ENCODE data around the gene WIZ. TPM values are rescaled to one million over a fixed set of nuclear protein-coding genes. Genes with fewer than 3 reads are reported as not detected.

The WIZ gene
- total RNA-seq, 1 experiment from 2014 or later, result 4.2 TPM

DNA sequence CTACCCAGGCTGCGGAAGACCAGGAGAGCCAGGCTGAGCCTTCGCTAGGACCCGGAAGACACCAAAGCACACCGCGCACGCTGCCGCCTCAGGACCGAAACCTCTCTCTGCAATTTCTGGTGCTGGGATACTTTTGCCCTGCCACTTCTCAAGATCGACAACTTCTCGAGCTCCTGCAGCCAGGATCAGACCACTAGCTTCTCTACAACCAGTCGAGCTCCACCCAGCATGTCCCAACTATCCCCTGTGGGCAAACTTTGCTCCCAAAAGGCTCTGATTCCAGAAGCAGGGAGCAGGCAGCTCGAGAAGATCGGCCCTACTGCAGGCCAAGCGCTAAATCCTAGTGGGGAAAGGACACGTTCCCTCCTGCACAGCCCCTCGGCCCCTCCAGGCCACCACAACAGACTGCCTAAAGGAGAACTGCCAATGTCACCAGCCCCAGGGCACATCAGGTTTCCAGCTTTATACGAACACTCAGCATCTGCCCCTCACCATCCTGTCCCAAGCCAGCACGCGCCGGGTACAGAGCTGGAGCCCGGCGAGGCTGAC is 71.1 kb downstream of the WIZ start:
- peak; percentile 55 for DNase-seq (ENCODE audit: low read depth)

DNA sequence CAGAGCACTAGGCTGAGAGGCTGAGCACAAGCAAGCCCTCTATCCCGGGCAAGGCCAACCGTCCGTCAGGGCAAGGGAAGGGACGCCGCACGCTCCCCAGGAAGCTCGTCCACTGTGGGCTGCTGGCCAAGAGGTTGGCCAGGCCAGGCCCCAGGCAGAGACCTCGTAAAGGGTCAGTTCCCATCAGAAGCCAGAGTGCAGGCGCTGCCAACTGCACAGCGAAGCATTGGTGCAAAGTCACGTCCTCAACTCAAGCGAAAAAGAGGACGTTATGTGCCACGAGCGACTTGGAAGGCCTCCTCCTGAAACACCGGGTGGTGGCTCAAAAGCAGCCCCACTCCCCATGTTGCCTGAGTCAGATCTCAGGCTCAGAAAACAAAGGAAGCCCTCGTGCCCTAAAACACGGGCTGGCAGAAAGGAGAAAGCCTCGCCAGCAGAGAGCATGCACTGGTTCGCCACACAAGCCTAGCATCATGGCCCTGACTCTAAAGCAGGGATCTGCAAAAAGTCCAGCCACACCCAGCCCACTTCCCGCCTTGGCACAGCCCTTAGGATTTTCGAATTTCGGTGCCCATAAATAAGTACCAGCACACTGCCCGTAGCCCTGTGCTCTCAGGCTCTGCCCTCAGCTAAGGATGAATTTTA is 74.8 kb downstream of the WIZ start:
- no peak for DNase-seq (ENCODE audit: low read depth)

DNA sequence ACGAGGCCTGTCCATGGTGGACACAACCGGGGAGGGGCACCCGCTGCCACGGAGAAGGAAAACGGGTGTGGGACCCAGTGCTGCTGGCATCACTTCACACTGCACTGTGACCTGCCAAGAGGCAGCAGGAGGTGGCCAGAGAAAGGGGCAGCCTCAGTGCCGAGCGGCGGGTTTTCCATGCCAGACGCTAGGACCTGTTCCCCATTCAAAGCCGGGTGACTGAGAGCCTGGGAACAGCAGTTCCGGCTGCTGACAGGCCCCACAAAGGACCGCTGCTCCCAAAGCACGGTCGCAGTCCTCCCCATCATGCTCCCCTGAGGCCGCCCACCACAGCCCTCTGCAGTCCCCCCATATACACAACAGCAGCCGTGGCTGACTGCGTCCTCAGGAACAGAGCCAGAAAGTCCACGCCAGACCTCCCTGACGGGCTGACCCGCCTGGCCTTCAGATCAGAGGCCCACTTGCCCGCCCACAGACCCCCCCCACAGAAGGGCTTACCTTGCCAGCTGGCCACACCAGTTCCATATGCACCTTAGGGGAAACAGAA is 75.6 kb downstream of the WIZ start:
- DNase-seq (ENCODE audit: low read depth), result no peak

DNA sequence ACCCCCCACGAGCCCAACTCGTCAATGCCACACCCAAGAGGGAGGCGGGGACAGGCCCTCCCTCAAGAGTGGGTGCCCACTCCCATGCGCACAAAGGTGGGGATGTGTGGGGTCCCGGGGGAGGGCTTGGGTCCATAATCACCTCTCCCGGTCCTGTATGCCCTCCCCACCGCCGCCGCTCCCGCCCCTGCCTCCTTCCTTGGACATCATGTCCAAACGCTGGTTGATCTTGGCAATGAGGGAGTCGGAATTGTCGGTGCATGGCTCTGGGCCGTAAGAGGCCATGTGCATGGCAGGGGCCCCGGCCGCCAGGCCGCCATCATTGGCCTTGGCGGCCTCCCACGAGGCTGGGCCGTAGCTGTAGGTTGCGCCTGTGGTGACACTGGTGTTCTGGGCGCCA is 76.1 kb downstream of the WIZ start:
- DNase-seq (ENCODE audit: low read depth), result no peak

GRCh38 chr19:15372891-15373301 is 76.9 kb downstream of the WIZ start:
- DNase-seq (ENCODE audit: low read depth), result no peak

- no peak for DNase-seq (ENCODE audit: low read depth)
Measured at GRCh38 chr19:15372470-15372869, 77.3 kb downstream of the WIZ start.

- DNase-seq (ENCODE audit: low read depth), result no peak
Measured at GRCh38 chr19:15371786-15372380, 77.9 kb downstream of the WIZ start.

GRCh38 chr19:15371119-15371518 is 78.6 kb downstream of the WIZ start:
- no peak for DNase-seq (ENCODE audit: low read depth)

Other genes with a start within 250 kb of the WIZ start
- 0.60 and 0.68 TPM in 2 replicates for gene NOTCH3, start 249.0 kb downstream of the WIZ start, total RNA-seq (2014; rRNA removed; shearing (Covaris generic))
- not detected in 2 replicates for gene EPHX3, start 217.5 kb downstream of the WIZ start, total RNA-seq (2014; rRNA removed; shearing (Covaris generic))
- gene BRD4, start 117.4 kb downstream of the WIZ start, total RNA-seq (2014; rRNA removed; shearing (Covaris generic)), result 8.3 and 9.1 TPM in 2 replicates
- 9.5 and 11.6 TPM in 2 replicates for gene AKAP8, start 70.2 kb downstream of the WIZ start, total RNA-seq (2014; rRNA removed; shearing (Covaris generic))
- 31.6 and 33.8 TPM in 2 replicates for gene AKAP8L, start 31.0 kb downstream of the WIZ start, total RNA-seq (2014; rRNA removed; shearing (Covaris generic))
- gene RASAL3, start 14.6 kb upstream of the WIZ start, total RNA-seq (2014; rRNA removed; shearing (Covaris generic)), result 0.72 and 0.88 TPM in 2 replicates
- not detected in 2 replicates for gene PGLYRP2, start 29.5 kb upstream of the WIZ start, total RNA-seq (2014; rRNA removed; shearing (Covaris generic))
- gene CYP4F22, start 58.6 kb upstream of the WIZ start, total RNA-seq (2014; rRNA removed; shearing (Covaris generic)), result not detected in 2 replicates
- gene CYP4F8, start 165.3 kb upstream of the WIZ start, total RNA-seq (2014; rRNA removed; shearing (Covaris generic)), result not detected in 2 replicates
- not detected in 2 replicates for gene CYP4F3, start 190.9 kb upstream of the WIZ start, total RNA-seq (2014; rRNA removed; shearing (Covaris generic))
- 0.20 TPM in 1 of 2 replicates, not detected in the other for gene CYP4F12, start 223.1 kb upstream of the WIZ start, total RNA-seq (2014; rRNA removed; shearing (Covaris generic))